Esophagus muscularis mucosa (tissue), 4 donors: ENCODE results near the gene SMCO3. TPM values are rescaled to one million over a fixed set of nuclear protein-coding genes. Genes with fewer than 3 reads are reported as not detected.
A peak's percentile ranks its signal among the peaks of the same experiment; 100 is the strongest.

ENCODE experiments used
- DNase-seq: peaks from one replicate; pipeline ENCODE4 v3.0.0-alpha.2; 2017; ENCODE audit errors: extremely low spot score
- H3K27ac ChIP-seq, 4 donors: fragments of 200-600 bp; sonication (generic); replicated peaks in 1 of 4; 1 replicate in 3 of 4; 2 replicates in 1 of 4; pipeline ENCODE4 v1.5.1; 2016 to 2019; ENCODE audit warnings: mild to moderate bottlenecking in 1 of 4
- H3K27me3 ChIP-seq, 4 donors: fragments of 200-600 bp; sonication (generic); one replicate each; pipeline versions ENCODE4 v1.5.1 to v1.6.0; 2016 to 2019
- H3K36me3 ChIP-seq, 4 donors: fragments of 200-600 bp; sonication (generic); one replicate each; pipeline ENCODE4 v1.5.1; 2016 to 2019
- H3K4me1 ChIP-seq, 4 donors: fragments of 200-600 bp; sonication (generic); one replicate each; pipeline ENCODE4 v1.5.1; 2016 to 2019
- H3K4me3 ChIP-seq, 4 donors: fragments of 200-600 bp; sonication (generic); 1 replicate in 2 of 4; 2 replicates in 2 of 4; pipeline ENCODE4 v1.5.1; 2016 to 2019; ENCODE audit warnings: mild to moderate bottlenecking in 4 of 4, moderate library complexity in 1 of 4
- H3K9me3 ChIP-seq, 4 donors: fragments of 200-600 bp; sonication (generic); 1 replicate in 3 of 4; 2 replicates in 1 of 4; pipeline ENCODE4 v1.5.1; 2016 to 2019
- EP300 ChIP-seq: sonication (generic); formaldehyde crosslinking; IDR thresholded peaks from one replicate; pipeline ENCODE4 v1.6.1; 2017; ENCODE audit warnings: antibody characterized with exemption
- POLR2A ChIP-seq: fragments of 450-650 bp; IDR thresholded peaks from one replicate; pipeline ENCODE4 v1.6.1; 2017; ENCODE audit warnings: antibody characterized with exemption, moderate library complexity, mild to moderate bottlenecking, low read depth
- POLR2AphosphoS5 ChIP-seq, 2 donors: sonication (generic); formaldehyde crosslinking; IDR thresholded peaks; one replicate each; pipeline ENCODE4 v1.6.1; 2017; ENCODE audit warnings: antibody characterized with exemption in 2 of 2
- WGBS: methylation state at CpG from one replicate; pipeline ENCODE4 v1.1.5; 2018; 5-methylcytosine and 5-hydroxymethylcytosine counted together
- intact Hi-C: fragments of 100-400 bp; cut with DNase I; formaldehyde crosslinking; loops from one replicate; pipeline ENCODE4 v1.15.1; 2023
- total RNA-seq, 4 donors: library from RNA; depleted of rRNA; stranded (reverse); fragments of >200 nt; gene quantifications; one replicate each; pipeline versions ENCODE4 v1.1.0 to v1.2.1, GENCODE V29; 2016
- TF ChIP-seq, protein P1 (sequence below), 3 experiments: fragments of 200-600 bp in 2 of 3; fragments of 450-650 bp in 1 of 3; sonication (generic) in 2 of 3; IDR thresholded peaks; one replicate each; pipeline ENCODE4 v1.5.1; 2017 to 2019; ENCODE audit warnings: antibody characterized with exemption in 3 of 3, mild to moderate bottlenecking in 2 of 3, moderate library complexity in 1 of 3

SMCO3 gene
- total RNA-seq, 4 donors from 2014 or later = 0.23 TPM; not detected in 3

DNA sequence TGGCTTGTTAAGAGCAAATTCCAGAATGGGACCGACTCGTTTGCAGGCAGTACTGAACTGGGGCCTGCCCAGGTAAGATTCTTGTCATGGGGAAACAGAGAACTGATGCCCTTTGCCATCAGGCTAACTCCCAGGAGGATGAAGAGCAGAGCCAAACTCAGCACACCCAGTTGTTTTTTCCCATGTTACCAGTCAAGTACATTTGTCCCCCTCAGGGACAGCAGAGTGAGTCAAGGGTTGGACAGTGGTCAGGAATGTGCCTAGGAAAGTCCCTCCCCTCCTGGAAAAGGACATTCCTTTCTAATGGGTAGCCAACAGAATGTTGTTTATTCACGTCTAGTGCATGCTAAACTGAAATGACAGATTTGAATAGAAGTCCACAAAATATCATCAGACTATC is 27.8 kb upstream of the SMCO3 start:
- DNase-seq = no peak
- intact Hi-C loops = loop anchor here (5.0 to 10.0 kb wide), 3 partner anchors 91 to 313 kb away; no protein-coding TSS in a partner anchor
- TF ChIP-seq POLR2AphosphoS5 (IDR thresholded peaks at IDR 0.05) = peak; percentile 58 to 80
- no peak for TF ChIP-seq EP300
- TF ChIP-seq, protein P1, sequence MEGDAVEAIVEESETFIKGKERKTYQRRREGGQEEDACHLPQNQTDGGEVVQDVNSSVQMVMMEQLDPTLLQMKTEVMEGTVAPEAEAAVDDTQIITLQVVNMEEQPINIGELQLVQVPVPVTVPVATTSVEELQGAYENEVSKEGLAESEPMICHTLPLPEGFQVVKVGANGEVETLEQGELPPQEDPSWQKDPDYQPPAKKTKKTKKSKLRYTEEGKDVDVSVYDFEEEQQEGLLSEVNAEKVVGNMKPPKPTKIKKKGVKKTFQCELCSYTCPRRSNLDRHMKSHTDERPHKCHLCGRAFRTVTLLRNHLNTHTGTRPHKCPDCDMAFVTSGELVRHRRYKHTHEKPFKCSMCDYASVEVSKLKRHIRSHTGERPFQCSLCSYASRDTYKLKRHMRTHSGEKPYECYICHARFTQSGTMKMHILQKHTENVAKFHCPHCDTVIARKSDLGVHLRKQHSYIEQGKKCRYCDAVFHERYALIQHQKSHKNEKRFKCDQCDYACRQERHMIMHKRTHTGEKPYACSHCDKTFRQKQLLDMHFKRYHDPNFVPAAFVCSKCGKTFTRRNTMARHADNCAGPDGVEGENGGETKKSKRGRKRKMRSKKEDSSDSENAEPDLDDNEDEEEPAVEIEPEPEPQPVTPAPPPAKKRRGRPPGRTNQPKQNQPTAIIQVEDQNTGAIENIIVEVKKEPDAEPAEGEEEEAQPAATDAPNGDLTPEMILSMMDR (IDR thresholded peaks at IDR 0.05) = no peak
- TF ChIP-seq POLR2A = no peak
- Histone ChIP-seq H3K9me3 (no peaks in the 10 kb centered on the region), H3K4me3 (no peak overlapping the region), H3K27ac (peak overlapping the region; percentile 53 to 61 (median 57)), H3K36me3 (no peaks in the 10 kb centered on the region), H3K27me3 (no peaks in the 10 kb centered on the region), H3K4me1 (peaks cover 34 to 59% (median 41%) of the 10 kb centered on the region in 4 donors)
- 48% methylated on average over 3 of the region's 3 CpGs for WGBS

DNA sequence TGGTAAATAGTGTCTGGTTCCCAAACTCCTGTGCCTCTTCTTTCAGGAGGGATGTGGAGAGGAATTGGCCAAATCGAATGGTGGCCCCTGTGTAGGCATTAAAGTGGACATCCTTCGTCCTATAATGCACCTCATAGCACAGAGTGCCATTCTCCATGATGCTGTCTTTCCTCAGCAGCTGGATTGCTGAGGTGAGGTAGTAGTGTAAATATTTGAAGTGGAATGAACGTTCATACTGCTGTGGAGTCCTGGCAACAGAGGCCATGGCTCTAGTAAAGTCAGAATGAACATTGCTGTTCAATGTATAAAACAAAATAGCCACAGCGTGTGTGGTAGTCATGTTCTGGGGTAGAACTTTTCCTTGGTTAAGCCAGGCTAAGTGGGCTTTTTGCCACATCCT is 26.6 kb upstream of the SMCO3 start:
- H3K4me1 ChIP-seq = peaks cover 23 to 47% (median 31%) of the 10 kb centered on the region in 4 donors
- peak overlapping the region in 2 of 4 donors; percentile 53 to 57 for H3K27ac ChIP-seq
- no peak for DNase-seq
- no peaks in the 10 kb centered on the region for H3K27me3 ChIP-seq
- 80% methylated on average over 4 of the region's 4 CpGs for WGBS
- no peaks in the 10 kb centered on the region for H3K36me3 ChIP-seq
- TF ChIP-seq, protein P1 (IDR thresholded peaks at IDR 0.05) = no peak
- TF ChIP-seq POLR2A (no peak), POLR2AphosphoS5 (IDR thresholded peaks at IDR 0.05) (no peak), EP300 (no peak)
- no peak overlapping the region for H3K4me3 ChIP-seq
- intact Hi-C loops = loop anchor here (5.0 to 10.0 kb wide), 3 partner anchors 92 to 314 kb away; no protein-coding TSS in a partner anchor
- H3K9me3 ChIP-seq = no peaks in the 10 kb centered on the region

DNA sequence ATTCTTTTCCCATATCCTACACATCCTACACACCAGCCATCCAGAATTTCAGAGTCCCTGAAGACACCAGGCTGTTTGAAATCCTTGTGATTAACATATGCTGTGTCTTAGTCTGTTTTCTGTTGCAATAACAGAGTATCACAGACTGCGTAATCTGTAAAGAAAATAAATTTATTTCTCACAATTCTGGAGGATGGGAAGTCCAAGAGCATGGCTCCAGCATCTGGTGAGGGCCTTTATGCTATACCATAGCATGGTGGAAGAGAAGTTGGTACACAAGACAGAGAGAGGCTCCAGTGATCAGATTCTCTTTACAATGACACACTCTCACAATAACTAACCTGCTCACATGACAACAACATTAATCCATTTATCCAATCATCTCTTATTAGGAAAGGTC is 25.3 kb upstream of the SMCO3 start:
- TF ChIP-seq, protein P1 (IDR thresholded peaks at IDR 0.05) = no peak
- TF ChIP-seq EP300 (no peak), POLR2A (no peak), POLR2AphosphoS5 (IDR thresholded peaks at IDR 0.05) (no peak)
- intact Hi-C loops = no loop called here
- no peak for DNase-seq
- no peaks in the 10 kb centered on the region for H3K36me3 ChIP-seq
- 88% methylated on average over 1 of the region's 1 CpG for WGBS
- H3K4me1 ChIP-seq = peaks cover 20 to 34% (median 28%) of the 10 kb centered on the region in 4 donors
- no peak overlapping the region for H3K27ac ChIP-seq
- no peak overlapping the region for H3K4me3 ChIP-seq
- H3K27me3 ChIP-seq = no peaks in the 10 kb centered on the region
- no peaks in the 10 kb centered on the region for H3K9me3 ChIP-seq

DNA sequence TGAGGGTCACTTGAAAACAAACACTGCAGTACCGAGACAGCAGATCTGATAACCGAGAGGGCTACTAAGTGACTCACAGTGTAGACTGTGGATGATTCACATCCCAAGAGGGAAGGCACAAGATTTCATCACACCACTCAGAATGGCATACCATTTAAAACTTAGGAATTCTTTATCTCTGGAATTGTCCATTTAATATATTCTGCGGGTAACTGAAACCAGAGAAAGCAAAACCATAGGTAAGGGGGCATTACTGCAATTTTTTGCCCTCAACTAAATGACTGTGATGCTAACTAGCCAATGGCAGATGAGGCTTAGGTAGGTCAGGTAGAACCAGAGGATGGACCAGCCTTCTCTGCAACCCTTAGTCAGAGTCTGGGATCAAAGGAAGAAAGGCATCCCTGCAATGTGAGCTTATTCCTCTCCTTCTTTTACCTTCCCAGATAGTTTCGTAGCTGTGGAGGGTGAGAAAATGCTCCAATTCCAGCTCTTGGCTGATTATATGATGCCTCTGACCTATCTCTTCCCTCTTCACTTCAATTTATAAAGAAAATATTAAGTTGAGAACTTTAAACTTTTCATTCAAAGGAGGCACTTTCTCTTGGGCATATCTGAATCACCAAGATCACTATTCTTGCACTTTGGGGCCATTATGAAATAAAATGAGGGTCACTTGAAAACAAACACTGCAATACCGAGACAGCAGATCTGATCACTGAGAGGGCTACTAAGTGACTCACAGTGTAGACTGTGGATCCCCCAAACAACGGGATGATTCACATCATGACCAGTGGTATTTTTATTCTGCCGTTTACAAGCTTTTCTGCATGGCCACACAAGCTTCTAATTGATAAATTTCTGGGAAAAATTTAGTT is 22.6 kb upstream of the SMCO3 start:
- intact Hi-C loops = no loop called here
- TF ChIP-seq, protein P1 (IDR thresholded peaks at IDR 0.05) = no peak
- no peaks in the 10 kb centered on the region for H3K36me3 ChIP-seq
- no peaks in the 10 kb centered on the region for H3K9me3 ChIP-seq
- 80% methylated on average over 7 of the region's 7 CpGs for WGBS
- H3K27me3 ChIP-seq = no peaks in the 10 kb centered on the region
- H3K4me1 ChIP-seq = peaks cover 8 to 14% (median 13%) of the 10 kb centered on the region in 4 donors
- no peak overlapping the region for H3K4me3 ChIP-seq
- DNase-seq = no peak
- no peak overlapping the region for H3K27ac ChIP-seq
